CD4-positive, alpha-beta T cell treated with Interleukin-15 for 4 hours (primary cell): ENCODE measurements around the gene OR8B2.
"Not testable (repeated sequence)": the region's sequence is repeated elsewhere in the genome, so short reads cannot be mapped to it uniquely, and the experiment has no call there.

ENCODE experiments used
- DNase-seq: peaks from one replicate; pipeline ENCODE4 v3.0.0-alpha.2; 2020; ENCODE audit warnings: low spot score

OR8B2 gene, protein sequence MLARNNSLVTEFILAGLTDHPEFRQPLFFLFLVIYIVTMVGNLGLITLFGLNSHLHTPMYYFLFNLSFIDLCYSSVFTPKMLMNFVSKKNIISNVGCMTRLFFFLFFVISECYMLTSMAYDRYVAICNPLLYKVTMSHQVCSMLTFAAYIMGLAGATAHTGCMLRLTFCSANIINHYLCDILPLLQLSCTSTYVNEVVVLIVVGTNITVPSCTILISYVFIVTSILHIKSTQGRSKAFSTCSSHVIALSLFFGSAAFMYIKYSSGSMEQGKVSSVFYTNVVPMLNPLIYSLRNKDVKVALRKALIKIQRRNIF

DNA sequence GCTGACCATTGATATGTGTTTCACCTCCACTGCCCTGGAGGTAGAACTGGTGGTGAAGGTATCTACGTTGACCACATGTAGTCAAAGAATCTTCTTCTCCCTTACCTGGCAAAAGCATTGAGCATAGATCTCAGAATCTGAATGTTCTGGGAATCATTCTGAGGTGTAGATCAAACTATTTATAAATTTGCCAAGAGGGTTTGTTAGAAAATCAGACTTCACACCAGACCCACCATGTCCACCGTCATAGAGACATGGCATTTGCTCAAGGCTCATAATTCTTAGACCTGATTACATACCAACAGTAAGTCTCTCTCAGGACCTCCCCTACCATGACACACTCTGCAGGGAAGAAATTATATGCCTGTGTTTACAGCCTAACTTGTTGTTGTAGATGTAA lies at the start of gene OR8B2:
Gene OR8B2 (minus strand): TSS at position 101 of the 400 bp plus-strand sequence. CDS start 1,156 bp downstream, outside the sequence.
- no peak for DNase-seq

- no peak for DNase-seq
Measured at GRCh38 chr11:124429599-124429998, 45.3 kb upstream of the OR8B2 start.

GRCh38 chr11:124424384-124424921 lies 40.2 kb upstream of the OR8B2 start, which contains the start of gene OR8B4:
Gene OR8B4 (minus strand): TSS chr11:124424871. CDS start chr11:124424871, 0 bp downstream.
- DNase-seq = no peak

DNA sequence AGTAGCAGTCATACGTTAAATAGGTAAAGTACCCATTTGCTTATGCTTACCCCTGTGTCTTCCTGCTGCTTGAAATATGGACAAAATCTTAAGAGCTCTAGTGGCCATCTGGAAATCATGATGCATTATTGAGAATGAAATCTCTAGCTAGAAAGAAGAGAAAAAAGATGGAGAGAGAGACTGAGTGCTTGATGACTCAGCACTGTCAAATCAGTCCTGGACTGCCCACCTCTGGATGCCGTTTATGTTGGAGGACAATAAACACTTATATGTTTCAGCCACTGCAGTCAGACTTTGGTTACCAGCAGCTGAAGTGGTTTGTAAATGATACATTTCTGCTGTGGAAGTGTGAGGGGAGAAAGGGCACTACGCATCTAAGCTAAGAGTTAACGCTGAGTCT lies 36.7 kb upstream of the OR8B2 start:
- no peak for DNase-seq

GRCh38 chr11:124415356-124415923 lies 31.1 kb upstream of the OR8B2 start:
- DNase-seq = no peak

- no peak for DNase-seq
Measured at GRCh38 chr11:124409906-124410305, 25.6 kb upstream of the OR8B2 start.

GRCh38 chr11:124405581-124405980 lies 21.3 kb upstream of the OR8B2 start:
- DNase-seq = no peak

DNA sequence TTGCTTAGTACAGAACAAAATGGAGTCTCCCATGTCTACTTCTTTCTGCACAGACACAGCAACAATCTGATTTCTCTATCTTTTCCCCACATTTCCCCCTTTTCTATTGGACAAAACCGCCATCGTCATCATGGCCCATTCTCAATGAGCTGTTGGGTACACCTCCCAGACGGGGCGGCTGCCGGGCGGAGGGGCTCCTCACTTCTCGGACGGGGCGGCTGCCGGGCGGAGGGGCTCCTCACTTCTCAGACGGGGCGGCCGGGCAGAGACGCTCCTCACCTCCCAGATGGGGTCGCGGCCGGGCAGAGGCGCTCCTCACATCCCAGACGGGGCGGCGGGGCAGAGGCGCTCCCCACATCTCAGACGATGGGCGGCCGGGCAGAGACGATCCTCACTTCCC lies 18.9 kb upstream of the OR8B2 start:
- DNase-seq = not testable (repeated sequence)

- peak; percentile 22 for DNase-seq
Measured at GRCh38 chr11:124402326-124402922, 18.1 kb upstream of the OR8B2 start.

GRCh38 chr11:124398924-124399323 lies 14.6 kb upstream of the OR8B2 start, which contains the start of gene OR8B3:
Gene OR8B3 (minus strand): TSS chr11:124399024. CDS start chr11:124397351, 1,673 bp downstream.
- DNase-seq = no peak

- not testable (repeated sequence) for DNase-seq
Measured at GRCh38 chr11:124396847-124397246, 12.5 kb upstream of the OR8B2 start.

- no peak for DNase-seq
Measured at GRCh38 chr11:124394408-124394807, 10.1 kb upstream of the OR8B2 start.

GRCh38 chr11:124382857-124383256 lies 1.4 kb downstream of the OR8B2 start:
- DNase-seq = not testable (repeated sequence)

DNA sequence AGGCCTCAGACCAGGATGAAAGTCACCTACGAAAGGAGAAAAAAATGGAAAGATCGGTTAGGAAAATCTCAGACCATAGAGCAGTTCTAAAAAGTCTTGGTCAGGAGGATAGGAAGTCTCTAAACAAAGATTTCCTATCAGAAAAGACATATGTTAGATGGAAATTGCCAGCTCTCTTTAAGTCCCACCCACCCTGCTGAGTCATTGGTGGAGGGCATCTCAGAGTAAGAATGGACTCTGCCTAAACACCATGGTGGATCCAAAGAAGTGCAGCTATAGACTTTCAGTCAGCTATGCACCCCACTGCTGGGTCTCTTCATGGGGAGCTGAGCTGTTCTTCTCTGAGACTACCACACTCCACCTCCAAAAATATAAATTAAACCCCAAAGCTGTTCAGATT lies 3.7 kb downstream of the OR8B2 start:
- DNase-seq = no peak

DNA sequence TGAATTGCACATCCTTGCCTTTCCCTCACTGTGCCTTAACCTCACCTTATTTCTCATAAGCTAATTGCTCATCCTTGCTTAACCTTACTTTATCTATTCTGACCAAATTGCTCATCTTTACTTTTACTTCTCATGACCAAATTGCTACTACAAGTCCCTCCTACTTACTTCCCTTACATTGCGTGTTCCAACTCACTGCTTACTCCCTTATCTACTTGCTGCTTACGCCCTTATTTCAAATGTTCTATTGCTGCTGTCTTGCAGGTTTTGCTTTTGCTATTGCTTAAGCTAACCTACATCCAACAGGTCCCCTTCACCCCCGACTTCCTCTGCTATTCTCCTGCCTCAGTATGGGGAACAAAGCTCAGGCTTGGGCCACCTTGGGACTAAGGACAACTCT lies 8.0 kb downstream of the OR8B2 start:
- DNase-seq = no peak

- DNase-seq = no peak
Measured at GRCh38 chr11:124359566-124359965, 24.7 kb downstream of the OR8B2 start.

DNA sequence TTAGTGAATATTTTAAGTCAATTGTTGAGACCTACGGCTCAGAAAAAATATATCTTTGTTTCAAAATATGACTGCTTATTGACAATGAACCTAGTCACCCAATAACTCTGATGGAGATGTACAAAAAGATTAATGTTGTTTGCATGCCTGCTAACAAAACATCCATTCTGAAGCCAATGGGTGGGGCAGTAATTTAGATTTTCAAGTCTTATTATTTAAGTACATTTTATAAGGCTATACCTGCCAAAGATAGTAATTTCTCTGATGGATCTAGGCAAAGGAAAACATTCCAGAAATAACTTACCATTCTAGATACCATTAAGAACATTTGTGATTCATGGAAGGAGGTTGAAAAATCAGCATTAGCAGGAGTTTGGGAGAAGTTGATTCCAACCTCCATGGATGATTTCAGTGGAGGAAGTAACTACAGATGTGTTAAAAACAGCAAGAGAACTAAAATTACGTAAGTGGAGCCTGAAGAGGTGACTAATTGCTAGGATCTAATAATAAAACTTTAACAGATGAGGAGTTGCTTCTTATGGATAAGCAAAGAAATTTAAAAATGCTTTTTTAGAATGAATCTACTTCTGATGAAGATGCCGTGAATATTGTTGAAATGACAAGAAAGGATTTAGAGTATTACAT lies 37.9 kb downstream of the OR8B2 start:
- no peak for DNase-seq

DNA sequence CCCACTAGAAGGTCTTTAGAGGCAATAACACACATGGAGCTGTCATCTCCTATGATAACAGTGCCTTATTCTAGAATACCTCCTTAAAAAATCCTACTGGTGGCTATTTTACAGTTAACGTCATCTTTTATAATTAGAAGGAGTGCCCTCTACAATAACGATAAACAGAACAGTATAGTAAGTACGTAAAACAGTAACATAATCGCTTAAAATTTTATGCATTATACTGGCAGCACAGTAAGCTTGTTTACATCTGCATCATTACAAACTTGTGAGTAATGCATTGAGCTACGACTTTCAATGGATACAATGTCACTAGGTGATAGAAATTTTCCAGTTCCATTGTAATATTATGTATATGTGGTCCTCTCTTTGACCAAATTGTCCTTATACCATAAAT lies 40.0 kb downstream of the OR8B2 start:
- DNase-seq = no peak

DNA sequence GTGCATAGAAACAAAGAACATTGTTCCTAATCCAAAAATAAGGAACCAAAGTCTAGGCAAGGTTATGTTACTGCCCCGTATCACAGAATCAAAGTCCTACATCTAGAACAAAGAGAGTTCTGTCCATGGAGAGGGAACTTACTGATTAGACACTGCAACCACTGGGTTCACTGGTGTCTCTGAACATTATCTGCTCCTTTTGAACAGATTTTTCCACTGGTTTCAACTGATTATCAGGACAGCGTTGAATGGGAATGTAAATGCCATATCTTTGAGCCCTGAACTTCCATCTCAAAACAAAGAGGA lies 44.2 kb downstream of the OR8B2 start:
- no peak for DNase-seq

DNA sequence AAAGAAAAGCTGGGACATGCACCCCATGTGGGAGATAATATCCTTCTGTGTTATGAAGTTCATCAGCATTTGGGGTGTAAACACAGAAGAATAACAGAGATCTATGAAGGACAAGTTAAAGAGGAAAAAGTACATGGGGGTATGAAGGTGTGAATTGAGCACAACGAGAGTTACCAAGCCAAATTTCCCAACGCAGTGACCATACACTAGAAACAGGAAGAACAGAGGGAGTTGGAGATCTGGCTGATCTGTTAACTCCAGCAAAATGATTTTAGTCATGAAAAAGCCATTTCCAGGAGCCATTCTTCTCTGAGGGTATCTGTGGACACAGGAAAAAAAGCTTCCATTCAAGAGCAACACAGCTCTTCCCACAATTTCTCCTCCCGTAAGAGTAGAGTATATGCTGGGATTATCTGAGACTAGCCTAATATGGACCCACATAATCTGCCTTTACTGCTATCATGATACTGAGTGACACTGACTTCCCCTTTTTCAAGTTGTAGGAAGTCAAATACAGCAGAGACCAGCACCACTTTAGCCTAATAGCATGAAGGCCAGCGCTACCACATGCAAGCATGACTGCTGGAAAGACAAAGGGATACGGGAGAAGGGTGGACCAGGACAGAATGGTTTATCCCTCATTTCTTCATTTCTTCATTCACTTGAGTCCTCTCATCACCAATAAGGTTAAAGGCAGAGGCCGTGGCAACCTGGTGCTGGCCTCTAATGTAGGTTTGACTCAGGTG lies 44.7 kb downstream of the OR8B2 start:
- DNase-seq = no peak
